Stimulated activated naive CD8-positive, alpha-beta T cell treated with anti-CD3 and anti-CD28 coated beads, Interleukin-15, amount 100 ng/mL, for 72 hours (primary cell): Measurements from ENCODE around the gene MEFV.
A peak's percentile ranks its signal among the peaks of the same experiment; 100 is the strongest.
"Not testable (repeated sequence)": the region's sequence is repeated elsewhere in the genome, so short reads cannot be mapped to it uniquely, and the experiment has no call there.

Experiments
- ATAC-seq: fragments of 150-1000 bp; cut with Tn5 transposase; 2 replicates; pipeline ENCODE4 v1.10.0; 2021; ENCODE audit warnings: mild to moderate bottlenecking, moderate library complexity
- DNase-seq, 2 donors: peaks; one replicate each; pipeline ENCODE4 v3.0.0; 2021 to 2022
- H3K27ac Mint-ChIP-seq, 2 donors: one replicate each; pipeline ENCODE4 v1.8.0; 2022; ENCODE audit warnings: mild to moderate bottlenecking in 2 of 2, mixed read lengths in 2 of 2, moderate library complexity in 2 of 2
- H3K27me3 Mint-ChIP-seq: one replicate; pipeline ENCODE4 v1.8.0; 2022; ENCODE audit warnings: mixed read lengths
- H3K4me1 Mint-ChIP-seq: one replicate; pipeline ENCODE4 v1.8.0; 2022; ENCODE audit warnings: mild to moderate bottlenecking, mixed read lengths
- H3K4me3 Mint-ChIP-seq, 2 donors: one replicate each; pipeline ENCODE4 v1.8.0; 2022; ENCODE audit warnings: mild to moderate bottlenecking in 2 of 2, mixed read lengths in 2 of 2, moderate library complexity in 1 of 2
- H3K9me3 Mint-ChIP-seq, 2 donors: one replicate each; pipeline ENCODE4 v1.8.0; 2022; ENCODE audit warnings: mixed read lengths in 2 of 2

Gene MEFV

DNA sequence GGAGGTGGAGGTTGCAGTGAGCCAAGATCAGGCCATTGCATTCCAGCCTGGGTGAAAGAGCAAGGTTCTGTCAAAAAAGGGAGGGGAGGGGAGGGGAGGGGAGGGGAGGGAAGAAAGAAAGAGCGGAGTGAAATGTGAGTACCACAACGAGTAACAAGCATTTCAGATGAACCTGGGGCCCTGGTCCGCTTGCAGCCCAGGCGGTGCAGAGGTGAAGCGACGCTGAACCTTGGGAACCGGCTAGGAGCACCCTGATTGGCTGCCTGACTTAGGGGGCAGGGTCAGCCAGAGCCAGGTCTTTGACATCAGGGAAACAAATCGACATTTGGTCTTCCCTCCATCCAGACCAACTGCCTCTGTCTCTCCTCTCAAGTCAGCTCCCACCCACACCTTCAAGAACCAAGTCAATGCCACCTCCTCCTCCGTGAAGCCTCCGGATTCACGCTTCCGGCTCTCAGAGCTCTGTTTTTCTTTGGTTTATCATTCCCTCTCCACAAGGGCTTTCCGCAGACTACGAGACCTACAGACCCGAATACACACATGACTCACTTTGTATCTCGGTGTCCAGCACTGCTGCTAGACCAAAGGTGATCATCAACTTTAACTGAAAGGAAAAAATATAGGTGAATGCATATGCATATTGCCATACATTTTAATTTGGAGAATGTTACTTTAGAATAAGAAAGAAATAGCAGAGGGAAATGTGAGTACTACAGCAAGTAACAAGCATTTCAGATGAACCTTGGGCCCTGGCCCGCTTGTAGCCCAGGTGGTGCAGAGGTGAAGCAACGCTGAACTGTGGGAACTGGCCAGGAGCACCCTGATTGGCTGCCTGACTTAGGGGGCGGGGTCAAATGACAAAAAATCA, 49.1 kb downstream of the MEFV start:
- Mint-ChIP-seq H3K9me3 (peaks cover 26 to 34% of the 10 kb centered on the region in 2 donors), H3K4me1 (peaks cover 6% of the 10 kb centered on the region), H3K27me3 (no peaks in the 10 kb centered on the region), H3K4me3 (no peak overlapping the region), H3K27ac (no peak overlapping the region)
- DNase-seq: no peak
- ATAC-seq: no peak

DNA sequence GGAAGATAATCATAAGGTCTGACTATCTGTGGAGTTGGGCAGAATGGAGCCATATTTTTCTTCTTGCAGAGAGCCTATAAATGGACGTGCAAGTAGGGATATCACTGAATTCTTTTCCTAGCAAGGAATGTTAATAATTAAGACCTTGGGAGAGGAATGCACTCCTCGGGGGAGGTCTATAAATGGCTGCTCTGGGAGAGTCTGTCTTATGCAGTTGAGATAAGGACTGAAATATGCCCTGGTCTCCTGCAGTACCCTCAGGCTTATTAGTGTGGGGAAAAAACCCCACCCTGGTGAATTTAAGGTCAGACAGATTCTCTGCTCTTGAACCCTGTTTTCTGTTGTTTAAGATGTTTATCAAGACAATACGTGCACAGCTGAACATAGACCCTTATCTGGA, 50.5 kb downstream of the MEFV start:
- not testable (repeated sequence) for ATAC-seq

DNA sequence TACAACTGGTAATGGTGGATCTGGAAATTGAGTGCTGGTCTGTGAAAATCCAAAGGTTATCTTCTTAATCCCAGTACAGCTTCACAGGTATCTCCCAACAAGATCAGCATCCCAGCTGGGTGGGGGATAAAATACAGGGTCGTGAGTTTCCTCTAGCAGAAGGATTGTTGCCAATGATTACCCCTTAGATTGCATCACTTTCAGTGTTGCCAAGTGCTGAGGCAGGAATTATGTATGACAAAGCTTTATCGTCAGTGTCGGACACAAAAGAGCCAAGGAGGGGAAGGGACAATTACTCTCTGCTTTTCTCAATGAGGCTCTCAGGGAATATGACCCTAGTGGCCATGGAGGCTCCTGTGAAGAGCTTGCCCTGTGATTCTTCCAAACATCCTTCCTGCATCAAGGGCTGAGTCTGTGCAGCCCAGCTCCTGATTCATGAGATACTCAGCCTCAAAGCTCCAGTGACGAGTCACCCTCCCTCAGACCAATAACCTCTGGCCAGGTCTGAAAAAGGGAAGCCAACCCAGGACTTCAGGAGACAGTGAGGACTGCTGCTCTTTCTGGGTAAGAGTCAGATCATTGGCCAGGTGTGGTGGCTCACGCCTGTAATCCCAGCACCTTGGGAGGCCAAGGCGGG, 53.4 kb downstream of the MEFV start:
- ATAC-seq: no peak
- Mint-ChIP-seq H3K4me3 (no peak overlapping the region), H3K9me3 (peaks cover 13 to 32% of the 10 kb centered on the region in 2 donors), H3K4me1 (no peaks in the 10 kb centered on the region), H3K27ac (no peak overlapping the region), H3K27me3 (peaks cover 6% of the 10 kb centered on the region)
- no peak for DNase-seq

More for the DNA sequence above, 50.5 kb downstream of the MEFV start:
- not testable (repeated sequence) for H3K4me1 Mint-ChIP-seq, DNase-seq, H3K4me3 Mint-ChIP-seq, H3K27ac Mint-ChIP-seq, H3K27me3 Mint-ChIP-seq
- peaks cover 17 to 32% of the 10 kb centered on the region in 2 donors for H3K9me3 Mint-ChIP-seq

DNA sequence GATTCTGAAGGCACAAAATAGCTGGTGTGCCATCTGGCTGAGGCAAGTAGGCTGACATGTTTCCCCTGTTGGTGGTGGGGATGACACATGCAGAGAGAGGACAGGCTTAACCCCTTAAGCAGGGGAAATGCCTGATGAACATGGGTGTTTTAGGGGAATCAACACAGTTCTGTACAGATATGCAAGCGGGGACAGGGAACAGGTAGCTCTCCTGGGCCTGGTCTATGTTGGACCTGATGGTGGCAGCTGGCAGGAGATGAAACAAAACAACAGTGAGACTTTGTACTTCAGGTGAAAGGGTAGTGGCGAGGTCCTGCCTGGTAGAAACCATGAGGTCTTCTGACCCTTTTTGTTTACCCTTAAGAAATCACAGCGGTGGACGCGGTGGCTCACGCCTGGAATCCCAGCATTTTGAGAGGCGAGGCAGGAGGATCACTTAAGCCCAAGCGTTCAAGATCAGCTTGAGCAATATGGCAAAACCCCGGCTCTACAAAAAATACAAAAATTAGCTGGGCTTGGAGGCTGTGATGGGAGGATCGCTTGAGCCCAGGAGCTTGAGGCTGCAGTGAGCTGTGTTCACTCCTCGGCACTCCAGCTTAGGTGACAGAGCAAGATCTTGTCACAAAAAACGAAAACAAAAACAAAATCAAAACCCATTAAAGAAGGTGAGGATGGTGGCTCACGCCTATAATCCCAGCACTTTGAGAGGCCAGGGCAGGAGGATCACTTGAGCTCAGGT, 57.9 kb downstream of the MEFV start:
- ATAC-seq (no peak), DNase-seq (no peak)
- peaks cover 28% of the 10 kb centered on the region for H3K27me3 Mint-ChIP-seq
- peak overlapping the region in 1 of 2 donors; percentile 64 for H3K27ac Mint-ChIP-seq
- no peaks in the 10 kb centered on the region for H3K4me1 Mint-ChIP-seq
- no peaks in the 10 kb centered on the region for H3K9me3 Mint-ChIP-seq
- H3K4me3 Mint-ChIP-seq: no peak overlapping the region

DNA sequence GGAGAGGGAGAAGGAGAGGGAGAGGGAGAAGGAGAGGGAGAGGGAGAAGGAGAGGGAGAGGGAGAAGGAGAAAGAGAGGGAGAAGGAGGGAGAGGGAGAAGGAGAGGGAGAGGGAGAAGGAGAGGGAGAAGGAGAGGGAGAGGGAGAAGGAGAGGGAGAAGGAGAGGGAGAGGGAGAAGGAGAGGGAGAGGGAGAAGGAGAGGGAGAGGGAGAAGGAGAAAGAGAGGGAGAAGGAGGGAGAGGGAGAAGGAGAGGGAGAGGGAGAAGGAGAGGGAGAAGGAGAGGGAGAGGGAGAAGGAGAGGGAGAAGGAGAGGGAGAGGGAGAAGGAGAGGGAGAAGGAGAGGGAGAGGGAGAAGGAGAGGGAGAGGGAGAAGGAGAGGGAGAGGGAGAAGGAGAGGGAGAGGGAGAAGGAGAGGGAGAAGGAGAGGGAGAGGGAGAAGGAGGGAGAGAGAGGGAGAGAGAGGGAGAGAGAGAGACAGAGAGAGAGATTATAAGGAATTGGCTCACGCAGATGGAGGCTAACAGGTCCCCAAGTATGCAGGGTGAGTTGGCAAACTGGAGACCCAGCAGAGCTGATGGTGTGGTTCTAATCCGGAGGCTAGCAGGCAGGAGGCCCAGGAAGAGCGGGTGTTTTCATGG, 58.6 kb downstream of the MEFV start:
- H3K27me3 Mint-ChIP-seq: peaks cover 35% of the 10 kb centered on the region
- not testable (repeated sequence) for H3K9me3 Mint-ChIP-seq, ATAC-seq

DNA sequence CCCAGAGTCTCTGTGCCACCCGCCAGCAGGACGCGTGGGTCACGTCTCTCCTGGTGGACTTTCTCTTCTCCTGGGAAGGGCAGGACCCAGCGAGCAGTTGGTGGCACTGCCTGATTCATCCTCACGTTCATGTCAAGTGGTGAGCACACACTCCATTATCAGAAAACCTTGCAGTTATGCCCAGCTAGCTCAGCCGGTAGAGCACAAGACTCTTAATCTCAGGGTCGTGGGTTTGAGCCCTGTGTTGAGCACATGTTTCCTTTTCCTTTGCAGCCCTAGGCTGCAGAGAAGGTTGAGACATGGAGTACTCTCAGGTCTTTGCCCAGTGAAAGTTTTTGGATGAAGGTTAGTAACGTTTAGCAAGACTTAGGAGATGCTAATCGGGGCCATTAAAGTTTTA, 60.5 kb downstream of the MEFV start:
- Mint-ChIP-seq H3K4me1 (peaks cover 11% of the 10 kb centered on the region), H3K27ac (peak overlapping the region in 1 of 2 donors; percentile 28), H3K27me3 (peaks cover 53% of the 10 kb centered on the region), H3K4me3 (no peak overlapping the region), H3K9me3 (no peaks in the 10 kb centered on the region)
- ATAC-seq: no peak
- no peak for DNase-seq

More for the DNA sequence above, 58.6 kb downstream of the MEFV start:
- DNase-seq, H3K4me1 Mint-ChIP-seq, H3K4me3 Mint-ChIP-seq: not testable (repeated sequence)
- H3K27ac Mint-ChIP-seq: peak overlapping the region in 1 of 2 donors; percentile 64

DNA sequence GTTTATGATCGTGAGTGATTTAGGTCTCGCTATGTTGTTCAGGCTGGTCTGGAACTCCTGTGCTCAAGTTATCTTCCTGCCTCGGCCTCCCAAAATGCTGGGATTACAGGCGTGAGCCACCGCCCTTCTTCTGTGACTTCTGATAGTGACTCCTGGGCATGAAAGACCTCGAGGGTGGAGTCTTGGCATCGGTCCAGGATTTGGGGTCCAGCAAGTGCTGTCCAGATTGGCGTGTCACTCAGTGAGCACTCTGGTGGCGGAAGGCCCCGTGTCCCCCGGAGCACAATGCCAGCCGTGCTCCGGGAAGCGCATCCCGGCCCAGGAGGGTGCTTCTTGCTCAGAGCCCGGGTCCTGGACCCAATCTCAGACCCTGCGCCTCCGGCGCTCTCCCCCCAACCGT, 61.6 kb downstream of the MEFV start:
- no peak for ATAC-seq
- peaks cover 23% of the 10 kb centered on the region for H3K4me1 Mint-ChIP-seq
- peaks cover 65% of the 10 kb centered on the region for H3K27me3 Mint-ChIP-seq
- no peak for DNase-seq
- H3K27ac Mint-ChIP-seq: no peak overlapping the region
- H3K4me3 Mint-ChIP-seq: no peak overlapping the region
- H3K9me3 Mint-ChIP-seq: no peaks in the 10 kb centered on the region

DNA sequence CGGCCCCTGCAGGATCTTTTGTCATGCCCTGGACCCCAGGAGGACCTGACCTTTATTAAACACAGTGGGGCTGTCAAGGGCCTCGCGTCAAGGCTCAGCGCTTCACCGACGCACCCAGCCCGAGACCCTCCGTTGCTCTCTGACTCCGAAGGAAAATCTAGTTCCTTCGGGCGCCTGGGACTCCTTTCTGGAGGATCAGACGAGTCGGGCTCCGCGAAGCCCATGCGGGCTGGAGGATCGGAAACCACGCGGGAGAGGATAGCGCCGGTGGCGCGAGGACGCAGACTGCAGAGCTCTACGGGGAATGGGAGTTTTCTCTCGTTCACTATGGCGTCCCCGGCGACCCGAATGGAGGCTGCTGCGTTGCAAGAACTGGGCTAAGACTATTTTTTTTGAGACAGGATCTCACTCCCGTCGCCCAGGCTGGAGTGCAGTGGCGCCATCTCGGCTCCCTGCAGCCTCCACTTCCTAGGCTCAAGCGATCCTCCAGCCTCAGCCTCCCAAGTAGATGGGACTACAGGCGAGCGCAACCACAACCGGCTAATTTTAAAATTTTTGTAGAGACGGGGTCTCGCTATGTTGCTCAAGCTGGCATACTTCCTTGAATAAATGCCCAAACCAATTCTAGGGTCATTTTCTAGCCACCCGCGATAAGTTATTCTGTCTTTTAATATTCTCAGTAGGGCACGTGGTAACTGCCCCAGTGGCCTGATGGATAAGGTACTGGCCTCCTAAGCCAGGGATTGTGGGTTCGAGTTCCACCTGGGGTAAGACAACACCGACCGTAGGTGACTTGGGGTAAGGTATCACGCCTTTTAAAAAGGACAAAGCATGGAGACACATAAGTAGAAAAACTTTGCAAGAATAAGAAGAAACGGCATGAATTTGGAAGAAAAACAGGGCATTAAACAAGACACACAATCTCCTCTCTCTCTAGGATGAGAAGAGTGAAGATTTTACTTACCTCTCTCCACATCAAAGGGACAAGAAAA, 62.9 kb downstream of the MEFV start:
- ATAC-seq (no peak), DNase-seq (no peak)
- H3K27me3 Mint-ChIP-seq: peaks cover 77% of the 10 kb centered on the region
- H3K4me1 Mint-ChIP-seq: peaks cover 36% of the 10 kb centered on the region
- no peak overlapping the region for H3K4me3 Mint-ChIP-seq
- no peak overlapping the region for H3K27ac Mint-ChIP-seq
- no peaks in the 10 kb centered on the region for H3K9me3 Mint-ChIP-seq

DNA sequence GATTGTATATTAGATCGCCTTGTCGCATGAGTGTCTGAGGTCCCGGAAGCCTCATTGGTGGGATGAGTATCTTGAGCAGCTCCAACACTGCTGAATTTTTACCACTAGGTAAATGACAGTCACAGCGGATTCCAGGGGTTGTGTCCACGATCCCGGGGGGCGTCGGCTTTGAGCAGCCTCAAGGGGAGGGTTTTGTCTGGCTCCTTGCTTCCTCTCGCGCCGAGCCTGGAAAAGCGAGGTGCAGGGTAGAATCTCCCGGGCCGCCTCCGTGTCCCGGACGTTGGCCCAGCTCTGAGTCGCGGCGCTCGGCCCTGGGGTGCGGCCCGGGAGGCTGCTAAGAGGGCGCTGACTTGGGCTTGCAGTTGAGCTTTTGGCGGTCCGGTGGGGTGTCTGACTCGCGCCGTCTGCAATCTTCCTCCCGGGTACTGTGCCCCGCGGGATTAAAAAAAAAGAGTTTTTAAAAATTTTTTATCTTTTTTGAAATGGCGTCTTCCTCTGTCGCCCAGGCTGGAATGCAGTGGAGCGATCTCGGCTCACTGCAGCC, 63.9 kb downstream of the MEFV start:
- no peak for DNase-seq
- Mint-ChIP-seq H3K9me3 (no peaks in the 10 kb centered on the region), H3K4me1 (peaks cover 45% of the 10 kb centered on the region), H3K4me3 (peak overlapping the region in 1 of 2 donors; percentile 9), H3K27ac (no peak overlapping the region), H3K27me3 (peaks cover 79% of the 10 kb centered on the region)
- no peak for ATAC-seq
